Activated CD8-positive, alpha-beta T cell treated with anti-CD3 and anti-CD28 coated beads for 36 hours (primary cell): ENCODE data around the gene GRM6. TPM values are rescaled to one million over a fixed set of nuclear protein-coding genes. Genes with fewer than 3 reads are reported as not detected.

Experiments used
- ATAC-seq: fragments of 200-7000 bp; cut with Tn5 transposase; one replicate; pipeline ENCODE4 v1.10.0; 2021; ENCODE audit warnings: mild to moderate bottlenecking, moderate library complexity
- CTCF ChIA-PET: fragments of 350-600 bp; sonication (Branson Sonifier 250); formaldehyde crosslinking; loops from one replicate; lab custom pipeline; 2021; ENCODE audit warnings: antibody characterized with exemption; lab: Charles Lee
- POLR2A ChIA-PET: fragments of 350-600 bp; sonication (Branson Sonifier 250); formaldehyde crosslinking; loops from one replicate; lab custom pipeline; 2021; ENCODE audit warnings: antibody characterized with exemption; lab: Charles Lee
- DNase-seq: peaks from one replicate; pipeline ENCODE4 v3.0.0-alpha.2; 2020
- H3K27ac Mint-ChIP-seq: one replicate; pipeline ENCODE4 v1.8.0; 2021; ENCODE audit warnings: mild to moderate bottlenecking, mixed read lengths
- H3K27me3 Mint-ChIP-seq: one replicate; pipeline ENCODE4 v1.8.0; 2021; ENCODE audit warnings: mixed read lengths
- H3K36me3 Mint-ChIP-seq: one replicate; pipeline ENCODE4 v1.8.0; 2021; ENCODE audit warnings: low read depth, mixed read lengths
- H3K4me1 Mint-ChIP-seq: one replicate; pipeline ENCODE4 v1.8.0; 2021; ENCODE audit warnings: low read depth, mixed read lengths
- H3K4me3 Mint-ChIP-seq: one replicate; pipeline ENCODE4 v1.8.0; 2021; ENCODE audit warnings: mild to moderate bottlenecking, moderate library complexity, mixed read lengths
- H3K9me3 Mint-ChIP-seq: one replicate; pipeline ENCODE4 v1.8.0; 2021; ENCODE audit warnings: mixed read lengths
- intact Hi-C: fragments of 100-400 bp; cut with micrococcal nuclease; formaldehyde crosslinking; loops from one replicate; pipeline ENCODE4 v1.10.0; 2022
- total RNA-seq, 2 experiments: library from RNA; stranded (reverse); gene quantifications; one replicate each; pipeline ENCODE4 v1.2.3, GENCODE V29; 2021
- TF ChIP-seq, protein P1 (sequence below): fragments of 200-600 bp; IDR thresholded peaks from one replicate; pipeline ENCODE4 v1.8.0; 2022; ENCODE audit warnings: antibody characterized with exemption, mild to moderate bottlenecking

The GRM6 gene
- total RNA-seq, 2 experiments from 2014 or later = not detected

DNA sequence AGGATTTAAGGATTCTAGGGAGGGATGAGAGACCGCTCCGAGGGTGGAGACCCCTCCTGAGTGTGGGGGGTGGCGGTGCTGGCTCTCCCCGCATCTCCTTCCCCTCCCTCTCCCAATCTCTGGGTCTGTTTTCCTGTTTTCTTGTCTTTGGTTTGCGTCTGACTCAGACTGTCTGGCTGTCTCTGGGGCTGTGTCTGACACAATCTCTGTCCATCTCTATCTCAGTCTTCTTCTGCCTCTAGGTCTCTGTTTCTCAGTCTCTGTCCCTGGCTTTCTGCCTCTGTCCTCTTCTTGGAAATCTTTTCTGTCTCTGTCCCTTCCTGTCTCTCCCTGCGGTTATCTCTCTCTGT, 196 bp upstream of the GRM6 start:
- H3K4me3 Mint-ChIP-seq = no peak overlapping the region
- ChIA-PET POLR2A (no interaction called here), CTCF (no interaction called here)
- H3K9me3 Mint-ChIP-seq = peaks cover under 1% of the 10 kb centered on the region
- TF ChIP-seq, protein P1, sequence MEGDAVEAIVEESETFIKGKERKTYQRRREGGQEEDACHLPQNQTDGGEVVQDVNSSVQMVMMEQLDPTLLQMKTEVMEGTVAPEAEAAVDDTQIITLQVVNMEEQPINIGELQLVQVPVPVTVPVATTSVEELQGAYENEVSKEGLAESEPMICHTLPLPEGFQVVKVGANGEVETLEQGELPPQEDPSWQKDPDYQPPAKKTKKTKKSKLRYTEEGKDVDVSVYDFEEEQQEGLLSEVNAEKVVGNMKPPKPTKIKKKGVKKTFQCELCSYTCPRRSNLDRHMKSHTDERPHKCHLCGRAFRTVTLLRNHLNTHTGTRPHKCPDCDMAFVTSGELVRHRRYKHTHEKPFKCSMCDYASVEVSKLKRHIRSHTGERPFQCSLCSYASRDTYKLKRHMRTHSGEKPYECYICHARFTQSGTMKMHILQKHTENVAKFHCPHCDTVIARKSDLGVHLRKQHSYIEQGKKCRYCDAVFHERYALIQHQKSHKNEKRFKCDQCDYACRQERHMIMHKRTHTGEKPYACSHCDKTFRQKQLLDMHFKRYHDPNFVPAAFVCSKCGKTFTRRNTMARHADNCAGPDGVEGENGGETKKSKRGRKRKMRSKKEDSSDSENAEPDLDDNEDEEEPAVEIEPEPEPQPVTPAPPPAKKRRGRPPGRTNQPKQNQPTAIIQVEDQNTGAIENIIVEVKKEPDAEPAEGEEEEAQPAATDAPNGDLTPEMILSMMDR = no peak
- H3K27ac Mint-ChIP-seq = no peak overlapping the region
- no peaks in the 10 kb centered on the region for H3K36me3 Mint-ChIP-seq
- H3K4me1 Mint-ChIP-seq = peaks cover 4% of the 10 kb centered on the region
- intact Hi-C loops = no loop called here
- H3K27me3 Mint-ChIP-seq = peaks cover 32% of the 10 kb centered on the region
- ATAC-seq (no peak), DNase-seq (no peak)

DNA sequence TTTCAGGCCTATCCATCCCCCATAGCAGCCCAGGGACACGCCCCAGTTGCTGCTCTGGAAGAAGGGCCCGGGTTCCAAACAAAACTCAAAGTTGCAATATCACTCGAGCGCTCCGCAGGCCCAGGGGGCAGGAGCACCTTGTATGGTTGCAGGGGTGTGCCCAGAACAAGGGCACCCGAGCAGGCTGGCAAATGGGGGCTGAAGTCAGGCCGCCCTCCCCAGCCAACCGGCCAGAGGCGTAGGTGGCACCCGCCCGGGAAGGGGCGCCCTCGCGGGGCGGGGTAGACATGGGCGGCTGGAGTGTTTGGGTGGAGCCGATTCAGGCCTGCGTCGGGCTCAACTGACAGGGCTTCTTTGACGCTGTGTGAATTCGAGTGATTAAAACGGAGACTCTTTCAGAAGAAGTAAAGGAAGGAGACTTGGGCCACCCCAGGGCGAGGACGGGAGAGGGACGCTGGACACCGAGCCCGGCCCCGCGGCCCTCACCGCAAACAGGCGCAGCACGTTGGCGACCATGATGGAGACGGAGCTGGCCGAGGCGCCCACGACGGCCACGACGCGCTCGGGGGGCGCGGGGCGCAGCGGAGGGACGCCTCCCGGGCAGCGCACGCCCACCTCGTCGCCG, 1.1 kb downstream of the GRM6 start:
- intact Hi-C loops = no loop called here
- TF ChIP-seq, protein P1 = no peak
- Mint-ChIP-seq H3K27ac (no peak overlapping the region), H3K4me1 (peaks cover 4% of the 10 kb centered on the region), H3K9me3 (peaks cover 2% of the 10 kb centered on the region), H3K4me3 (no peak overlapping the region), H3K36me3 (no peaks in the 10 kb centered on the region), H3K27me3 (peaks cover 32% of the 10 kb centered on the region)
- no peak for ATAC-seq
- DNase-seq = no peak
- ChIA-PET POLR2A (no interaction called here), CTCF (no interaction called here)

DNA sequence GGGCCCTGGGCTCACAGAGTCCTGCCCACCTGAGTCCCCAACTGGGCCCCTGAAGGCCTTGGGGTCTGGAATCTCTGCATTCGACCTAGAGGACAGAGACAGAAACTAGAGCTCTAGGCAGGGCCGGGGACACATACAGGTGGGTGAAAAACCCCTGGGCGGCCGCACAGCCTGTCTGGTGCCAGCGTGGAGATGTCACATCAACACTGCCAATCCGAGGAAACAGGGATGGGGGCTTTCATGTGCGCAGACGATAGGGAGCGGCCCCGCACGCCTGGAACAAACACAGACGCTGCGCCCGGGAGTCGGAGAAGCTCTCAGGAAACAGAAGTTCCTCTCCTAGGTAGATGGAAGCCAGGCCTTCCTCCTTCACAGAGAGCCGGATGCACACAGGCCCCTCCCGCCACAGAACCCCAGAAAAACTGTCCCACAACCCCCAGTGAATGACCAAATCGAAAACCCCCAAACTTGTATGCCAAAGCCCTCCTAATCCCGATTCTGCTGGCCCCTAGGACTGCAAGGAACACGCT, 1.8 kb downstream of the GRM6 start:
- no peak overlapping the region for H3K27ac Mint-ChIP-seq
- H3K4me1 Mint-ChIP-seq = peaks cover 4% of the 10 kb centered on the region
- ChIA-PET CTCF (interaction anchor here (0.6 kb wide), 1 partner anchor 14 kb away, joined by 3 read pairs; no protein-coding TSS in a partner anchor), POLR2A (no interaction called here)
- H3K27me3 Mint-ChIP-seq = peaks cover 30% of the 10 kb centered on the region
- intact Hi-C loops = no loop called here
- DNase-seq (no peak), ATAC-seq (no peak)
- peaks cover 2% of the 10 kb centered on the region for H3K9me3 Mint-ChIP-seq
- H3K4me3 Mint-ChIP-seq = no peak overlapping the region
- no peaks in the 10 kb centered on the region for H3K36me3 Mint-ChIP-seq
- TF ChIP-seq, protein P1 = no peak

DNA sequence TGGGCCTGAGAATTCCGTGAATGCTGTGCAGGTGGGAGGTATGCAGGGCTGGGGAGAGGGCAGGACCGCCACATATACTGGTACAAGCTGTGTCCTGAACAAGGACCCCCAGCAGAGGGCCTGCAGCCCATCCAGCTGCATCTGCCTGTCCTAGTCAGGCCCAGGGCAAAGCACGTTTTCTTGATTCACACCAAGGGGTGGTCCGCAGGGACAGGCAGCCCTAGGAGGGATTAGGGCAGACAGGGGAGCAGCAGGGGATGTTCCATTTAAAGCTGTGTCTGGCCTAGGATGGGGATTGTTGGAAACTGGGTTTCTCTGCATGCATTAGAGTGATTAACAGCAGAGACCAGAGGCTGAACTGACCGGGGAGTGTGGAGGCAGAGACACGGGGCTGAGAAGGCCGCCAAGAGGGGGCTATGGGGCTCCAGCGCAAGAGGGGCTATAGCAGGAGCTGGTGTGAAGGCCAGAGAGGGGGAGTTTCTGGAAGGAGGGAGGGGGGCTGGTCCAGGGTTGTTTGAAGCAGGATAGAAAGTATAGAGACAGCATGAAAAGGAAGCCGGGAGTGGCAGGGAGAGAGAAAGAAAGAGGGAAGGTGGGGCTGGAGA, 2.7 kb downstream of the GRM6 start:
- CTCF ChIA-PET = interaction anchor here (0.6 kb wide), 1 partner anchor 13 kb away, joined by 3 read pairs; no protein-coding TSS in a partner anchor
- ATAC-seq (no peak), DNase-seq (no peak)
- Mint-ChIP-seq H3K4me1 (peaks cover 4% of the 10 kb centered on the region), H3K4me3 (no peak overlapping the region), H3K27ac (no peak overlapping the region), H3K27me3 (peaks cover 30% of the 10 kb centered on the region), H3K9me3 (peaks cover 6% of the 10 kb centered on the region), H3K36me3 (no peaks in the 10 kb centered on the region)
- POLR2A ChIA-PET = no interaction called here
- intact Hi-C loops = no loop called here
- TF ChIP-seq, protein P1 = no peak
